HL-60 (cell line): Measurements from ENCODE around the gene TET2.

Experiments used
- GABPA ChIP-seq: IDR thresholded peaks from 2 replicates; pipeline ENCODE4 v1.6.1; 2012; ENCODE audit warnings: low read depth
- POLR2AphosphoS5 ChIP-seq: IDR thresholded peaks from 2 replicates; pipeline ENCODE4 v1.6.1; 2012; ENCODE audit warnings: low read depth
- SPI1 ChIP-seq: IDR thresholded peaks from 2 replicates; pipeline ENCODE4 v1.6.1; 2012; ENCODE audit warnings: low read depth, mild to moderate bottlenecking, borderline replicate concordance
- TF ChIP-seq, protein P1 (sequence below): IDR thresholded peaks from one replicate; pipeline ENCODE4 v1.5.1; 2011; ENCODE audit warnings: low read length, control low read depth, inconsistent platforms; ENCODE audit not compliant: insufficient read depth
- TF ChIP-seq, protein P2 (sequence below): IDR thresholded peaks from 2 replicates; pipeline ENCODE4 v1.6.1; 2012; ENCODE audit warnings: low read depth; ENCODE audit not compliant: insufficient replicate concordance

DNA sequence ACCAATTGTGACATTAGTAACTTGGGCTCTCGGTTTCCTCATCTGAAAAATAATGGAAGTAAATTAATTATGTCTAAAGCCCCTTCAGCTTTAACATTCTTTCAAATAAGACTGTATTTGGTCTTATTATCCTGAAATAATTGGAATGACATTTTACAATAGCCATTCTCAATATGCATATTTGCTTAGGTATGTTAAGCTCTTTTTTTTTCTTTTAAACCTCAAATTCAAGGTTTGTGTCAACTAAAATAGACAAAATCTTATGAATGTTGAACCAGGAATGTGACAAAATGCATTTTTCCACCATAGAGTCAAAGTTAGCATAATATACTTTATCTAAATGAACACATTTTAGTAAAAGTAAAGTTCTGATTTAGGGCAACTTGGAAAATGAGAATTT, 34.4 kb upstream of the TET2 start:
- TF ChIP-seq POLR2AphosphoS5 (no peak), GABPA (no peak), SPI1 (no peak)
- TF ChIP-seq, protein P1, sequence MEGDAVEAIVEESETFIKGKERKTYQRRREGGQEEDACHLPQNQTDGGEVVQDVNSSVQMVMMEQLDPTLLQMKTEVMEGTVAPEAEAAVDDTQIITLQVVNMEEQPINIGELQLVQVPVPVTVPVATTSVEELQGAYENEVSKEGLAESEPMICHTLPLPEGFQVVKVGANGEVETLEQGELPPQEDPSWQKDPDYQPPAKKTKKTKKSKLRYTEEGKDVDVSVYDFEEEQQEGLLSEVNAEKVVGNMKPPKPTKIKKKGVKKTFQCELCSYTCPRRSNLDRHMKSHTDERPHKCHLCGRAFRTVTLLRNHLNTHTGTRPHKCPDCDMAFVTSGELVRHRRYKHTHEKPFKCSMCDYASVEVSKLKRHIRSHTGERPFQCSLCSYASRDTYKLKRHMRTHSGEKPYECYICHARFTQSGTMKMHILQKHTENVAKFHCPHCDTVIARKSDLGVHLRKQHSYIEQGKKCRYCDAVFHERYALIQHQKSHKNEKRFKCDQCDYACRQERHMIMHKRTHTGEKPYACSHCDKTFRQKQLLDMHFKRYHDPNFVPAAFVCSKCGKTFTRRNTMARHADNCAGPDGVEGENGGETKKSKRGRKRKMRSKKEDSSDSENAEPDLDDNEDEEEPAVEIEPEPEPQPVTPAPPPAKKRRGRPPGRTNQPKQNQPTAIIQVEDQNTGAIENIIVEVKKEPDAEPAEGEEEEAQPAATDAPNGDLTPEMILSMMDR, result no peak
- TF ChIP-seq, protein P2, sequence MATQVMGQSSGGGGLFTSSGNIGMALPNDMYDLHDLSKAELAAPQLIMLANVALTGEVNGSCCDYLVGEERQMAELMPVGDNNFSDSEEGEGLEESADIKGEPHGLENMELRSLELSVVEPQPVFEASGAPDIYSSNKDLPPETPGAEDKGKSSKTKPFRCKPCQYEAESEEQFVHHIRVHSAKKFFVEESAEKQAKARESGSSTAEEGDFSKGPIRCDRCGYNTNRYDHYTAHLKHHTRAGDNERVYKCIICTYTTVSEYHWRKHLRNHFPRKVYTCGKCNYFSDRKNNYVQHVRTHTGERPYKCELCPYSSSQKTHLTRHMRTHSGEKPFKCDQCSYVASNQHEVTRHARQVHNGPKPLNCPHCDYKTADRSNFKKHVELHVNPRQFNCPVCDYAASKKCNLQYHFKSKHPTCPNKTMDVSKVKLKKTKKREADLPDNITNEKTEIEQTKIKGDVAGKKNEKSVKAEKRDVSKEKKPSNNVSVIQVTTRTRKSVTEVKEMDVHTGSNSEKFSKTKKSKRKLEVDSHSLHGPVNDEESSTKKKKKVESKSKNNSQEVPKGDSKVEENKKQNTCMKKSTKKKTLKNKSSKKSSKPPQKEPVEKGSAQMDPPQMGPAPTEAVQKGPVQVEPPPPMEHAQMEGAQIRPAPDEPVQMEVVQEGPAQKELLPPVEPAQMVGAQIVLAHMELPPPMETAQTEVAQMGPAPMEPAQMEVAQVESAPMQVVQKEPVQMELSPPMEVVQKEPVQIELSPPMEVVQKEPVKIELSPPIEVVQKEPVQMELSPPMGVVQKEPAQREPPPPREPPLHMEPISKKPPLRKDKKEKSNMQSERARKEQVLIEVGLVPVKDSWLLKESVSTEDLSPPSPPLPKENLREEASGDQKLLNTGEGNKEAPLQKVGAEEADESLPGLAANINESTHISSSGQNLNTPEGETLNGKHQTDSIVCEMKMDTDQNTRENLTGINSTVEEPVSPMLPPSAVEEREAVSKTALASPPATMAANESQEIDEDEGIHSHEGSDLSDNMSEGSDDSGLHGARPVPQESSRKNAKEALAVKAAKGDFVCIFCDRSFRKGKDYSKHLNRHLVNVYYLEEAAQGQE, result no peak
